Mammary epithelial cell (primary cell): Measurements from ENCODE around the gene FOXP4.

Source experiments
- CTCF ChIP-seq, 2 donors: IDR thresholded peaks in 1 of 2; conservative IDR thresholded peaks in 1 of 2; 2 replicates each; pipeline ENCODE4 v1.5.1; 2011 to 2012; ENCODE audit warnings: inconsistent platforms in 2 of 2, low read length in 2 of 2, mild to moderate bottlenecking in 2 of 2, control low read depth in 1 of 2, low read depth in 1 of 2; ENCODE audit not compliant: insufficient read depth in 1 of 2; ENCODE audit errors: extremely low read depth in 1 of 2
- EZH2 ChIP-seq: IDR thresholded peaks from 2 replicates; pipeline ENCODE4 v1.6.1; 2012; ENCODE audit warnings: low read length, inconsistent platforms, borderline replicate concordance

DNA sequence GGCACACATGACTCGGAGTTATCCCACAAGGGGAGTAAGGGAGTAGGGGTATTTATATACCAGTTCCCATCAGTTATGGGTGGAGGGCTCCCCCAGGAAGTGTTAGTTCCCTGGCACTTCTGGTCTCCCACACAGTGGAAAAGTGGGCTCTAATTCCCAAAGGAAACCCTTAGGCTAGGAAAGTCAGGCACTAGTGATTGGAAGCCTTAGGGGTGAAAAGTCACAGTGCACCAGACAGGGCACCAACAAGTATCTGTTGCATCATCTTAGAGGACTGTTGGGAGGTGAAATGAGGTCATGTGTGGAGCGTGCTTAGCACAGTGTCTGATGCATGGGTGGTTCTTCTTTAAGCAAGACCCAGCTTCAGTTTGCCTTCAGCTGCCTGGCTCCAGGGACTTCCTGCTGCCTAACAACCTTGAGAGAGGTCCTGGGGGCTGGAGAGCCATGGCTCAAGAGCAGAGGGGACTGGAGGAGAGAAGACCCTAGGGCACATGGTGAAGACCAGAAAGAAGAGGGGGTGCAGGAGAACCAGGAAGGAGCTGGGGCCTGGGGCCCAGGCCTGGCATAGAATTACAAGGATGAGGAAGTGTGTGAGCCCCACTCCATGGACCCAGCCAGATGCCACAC is 7.5 kb upstream of the FOXP4 start:
- TF ChIP-seq CTCF (conservative IDR thresholded peaks at IDR 0.05 in 1 of 2, IDR thresholded peaks at IDR 0.05 in 1 of 2; ENCODE audit: extremely low read depth in 1 of 2, insufficient read depth in 1 of 2, low read depth in 1 of 2, low read length in 2 of 2) (no peak), EZH2 (no peak)
